HG03103 (cell line): ENCODE measurements around the gene OR2T34.
"Not testable (repeated sequence)": the region's sequence is repeated elsewhere in the genome, so short reads cannot be mapped to it uniquely, and the experiment has no call there.

Experiments
- ATAC-seq: cut with Tn5 transposase; IDR thresholded peaks from one replicate; pipeline ENCODE4 v1.9.1; 2021; ENCODE audit warnings: low read depth; ENCODE audit not compliant: unreplicated experiment

The OR2T34 gene

DNA sequence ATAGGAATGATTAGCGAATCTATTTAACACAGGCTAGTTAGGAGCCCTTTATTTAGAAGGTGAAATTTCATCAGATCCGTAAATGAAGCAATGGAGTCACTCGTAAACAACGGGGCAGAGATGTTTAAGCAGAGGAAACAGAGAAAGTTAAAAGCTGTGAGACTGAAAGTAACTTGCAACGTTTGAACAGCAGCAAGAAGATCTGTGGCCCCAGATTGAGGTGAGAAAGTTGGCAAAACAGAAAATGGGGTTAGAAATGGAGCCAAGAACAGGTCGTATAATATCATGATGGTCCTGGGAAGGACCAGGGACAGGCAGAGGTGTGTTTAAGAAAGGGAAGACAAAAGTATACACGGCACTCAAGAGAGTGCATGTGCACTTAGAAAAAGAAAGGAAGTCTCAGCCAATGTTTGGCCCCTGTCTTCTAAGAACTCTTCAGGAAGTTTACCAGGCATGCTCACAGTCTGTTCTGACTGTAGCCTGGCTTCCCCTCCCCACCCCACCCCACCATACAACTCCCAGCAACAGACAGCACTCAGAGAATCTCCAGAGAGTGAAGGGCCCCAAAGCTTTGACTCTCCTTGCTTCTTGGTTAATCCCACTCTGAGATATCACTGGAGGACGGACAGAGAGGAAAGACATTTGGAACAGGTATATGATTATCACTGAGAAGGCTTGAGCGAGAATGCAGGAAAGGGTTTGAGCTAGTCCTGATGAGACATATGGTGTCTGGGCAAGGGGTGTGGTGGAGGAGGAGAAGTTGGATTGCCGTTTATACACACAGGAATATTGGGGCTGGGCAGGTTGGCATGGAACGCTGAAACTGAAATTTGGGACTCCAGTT is 8.8 kb downstream of the OR2T34 start:
- peak; percentile 69 for ATAC-seq

DNA sequence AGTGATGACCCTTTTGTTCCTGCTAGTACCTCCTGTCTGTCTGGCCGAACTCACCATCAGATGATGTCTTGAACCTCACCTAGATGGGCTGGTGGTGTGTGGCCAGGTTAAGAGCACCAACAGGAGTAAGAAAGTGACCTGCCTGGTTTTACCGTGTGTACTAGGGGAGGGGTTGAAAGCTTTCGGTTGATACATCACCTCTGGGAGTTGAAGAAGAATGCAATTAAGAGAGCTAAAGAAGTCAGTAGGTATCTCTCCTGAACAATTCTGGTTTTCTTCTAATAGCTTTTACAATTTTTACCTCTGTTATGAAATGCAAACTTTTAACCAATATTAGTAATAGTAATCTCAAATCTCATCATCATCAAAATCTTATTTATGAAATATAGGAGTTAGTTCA is 11.9 kb downstream of the OR2T34 start, which contains the start of gene OR2T29:
Gene OR2T29, minus strand, starts transcription at position 101 of the 400 bp plus-strand sequence. CDS start 3,281 bp downstream, outside the sequence.
- ATAC-seq = not testable (repeated sequence)

DNA sequence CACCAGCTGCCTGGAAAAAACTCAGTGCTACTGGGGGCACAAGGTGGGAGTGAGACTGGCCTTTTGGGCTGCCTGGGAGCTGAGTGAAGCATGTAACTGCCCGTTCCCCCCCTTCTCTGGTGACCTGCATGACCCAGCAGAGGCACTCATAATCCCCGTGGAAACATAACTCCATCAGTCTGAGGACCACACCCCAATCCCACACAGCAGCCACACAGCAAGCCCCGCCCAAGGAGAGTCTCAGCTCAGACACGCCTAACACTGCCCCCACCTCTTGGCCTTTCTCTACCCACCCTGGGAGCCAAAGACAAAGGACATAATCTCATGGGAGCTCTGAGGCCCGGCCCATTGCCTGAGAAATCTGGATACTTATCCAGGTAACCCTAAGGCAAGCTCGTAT is 23.5 kb downstream of the OR2T34 start:
- not testable (repeated sequence) for ATAC-seq

DNA sequence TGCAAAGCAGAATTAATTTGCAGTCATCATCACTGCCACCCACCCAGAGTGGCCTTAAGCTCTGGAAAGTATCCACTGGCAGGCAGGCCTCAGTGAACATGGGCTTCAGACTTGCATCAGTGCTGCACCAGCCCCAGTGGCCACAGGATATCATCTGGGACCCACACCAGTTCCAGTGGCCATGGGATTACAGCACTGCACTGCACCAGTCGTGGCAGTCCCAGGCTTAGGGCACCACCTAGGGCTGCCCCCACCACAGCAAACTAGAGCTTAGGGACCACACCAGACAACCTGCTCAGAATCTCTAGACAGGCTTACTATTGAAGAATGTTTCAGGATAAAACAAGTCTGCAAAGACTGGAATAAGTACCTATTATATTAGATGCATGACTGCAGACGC is 27.2 kb downstream of the OR2T34 start:
- not testable (repeated sequence) for ATAC-seq

DNA sequence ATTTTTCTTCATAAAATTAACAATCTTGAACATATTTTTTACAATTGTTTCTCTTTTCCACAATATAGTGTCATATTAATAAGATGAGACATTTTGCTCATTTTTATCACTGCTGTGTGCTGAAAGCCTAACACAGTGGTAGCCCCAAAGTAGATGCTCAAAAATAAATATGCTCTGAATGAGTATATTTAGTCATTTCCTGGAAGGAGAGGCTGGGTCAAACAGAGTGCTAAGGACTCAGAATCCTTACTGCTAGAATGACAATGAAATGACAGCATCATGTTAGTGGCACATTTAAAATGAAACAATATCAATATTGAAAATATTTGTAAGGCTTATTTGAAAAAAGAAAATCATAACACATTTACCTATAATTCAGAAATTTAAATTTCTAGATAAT is 37.1 kb downstream of the OR2T34 start:
- not testable (repeated sequence) for ATAC-seq
